DND-41 (cell line): ENCODE results near the gene RAB9B.

ENCODE experiments used
- ATAC-seq: fragments of 200-7000 bp; cut with Tn5 transposase; 3 replicates; pipeline ENCODE4 v1.9.1; 2021; ENCODE audit warnings: low read depth; ENCODE audit not compliant: insufficient read depth
- DNase-seq: peaks from one replicate; pipeline ENCODE4 v3.0.0-alpha.2; 2020
- H2AFZ ChIP-seq: 2 replicates; pipeline ENCODE4 v1.6.0; 2012; ENCODE audit warnings: low read depth, low read length
- H3K27ac ChIP-seq: 2 replicates; pipeline ENCODE4 v1.5.1; 2012; ENCODE audit warnings: low read length, inconsistent platforms
- H3K27me3 ChIP-seq: fragments of 200-600 bp; sonication (generic); 2 replicates; pipeline ENCODE4 v1.6.0; 2012; ENCODE audit warnings: low read length, mild to moderate bottlenecking, inconsistent platforms; ENCODE audit not compliant: insufficient read depth, poor library complexity
- H3K36me3 ChIP-seq: 2 replicates; pipeline ENCODE4 v1.5.1; 2012; ENCODE audit warnings: low read length, inconsistent platforms; ENCODE audit not compliant: insufficient read depth
- H3K4me1 ChIP-seq: 2 replicates; pipeline ENCODE4 v1.5.1; 2012; ENCODE audit warnings: mild to moderate bottlenecking, low read length; ENCODE audit not compliant: insufficient read depth
- H3K4me2 ChIP-seq: 2 replicates; pipeline ENCODE4 v1.6.0; 2012; ENCODE audit warnings: mild to moderate bottlenecking, moderate library complexity, low read length, inconsistent platforms; ENCODE audit not compliant: insufficient read depth
- H3K4me3 ChIP-seq, 2 experiments: fragments of 200-600 bp in 1 of 2; shearing (Covaris generic) in 1 of 2; 2 replicates each; pipeline ENCODE4 v1.5.1; 2012 to 2016; ENCODE audit warnings: inconsistent platforms in 2 of 2, low read length in 2 of 2, mild to moderate bottlenecking in 2 of 2, low read depth in 1 of 2, moderate library complexity in 1 of 2
- H3K79me2 ChIP-seq: 2 replicates; pipeline ENCODE4 v1.6.0; 2012; ENCODE audit warnings: low read length, inconsistent platforms; ENCODE audit not compliant: insufficient read depth
- H3K9ac ChIP-seq: 2 replicates; pipeline ENCODE4 v1.6.0; 2012; ENCODE audit warnings: low read depth, mild to moderate bottlenecking, inconsistent platforms, low read length, moderate library complexity
- H3K9me3 ChIP-seq: 2 replicates; pipeline ENCODE4 v1.5.1; 2012; ENCODE audit warnings: low read length, moderate library complexity, mild to moderate bottlenecking, inconsistent platforms; ENCODE audit not compliant: insufficient read depth, severe bottlenecking
- H4K20me1 ChIP-seq: 2 replicates; pipeline ENCODE4 v1.6.0; 2012; ENCODE audit warnings: low read length; ENCODE audit not compliant: insufficient read depth
- EZH2 ChIP-seq: IDR thresholded peaks from 3 replicates; pipeline ENCODE4 v1.6.1; 2012; ENCODE audit warnings: borderline replicate concordance, low read depth, mild to moderate bottlenecking, moderate library complexity, low read length, inconsistent platforms; ENCODE audit not compliant: severe bottlenecking
- TF ChIP-seq, protein P1 (sequence below): IDR thresholded peaks from 2 replicates; pipeline ENCODE4 v1.5.1; 2012; ENCODE audit warnings: borderline replicate concordance, low read length, moderate library complexity, mild to moderate bottlenecking; ENCODE audit not compliant: poor library complexity, severe bottlenecking; ENCODE audit errors: extremely low read depth

The RAB9B gene

DNA sequence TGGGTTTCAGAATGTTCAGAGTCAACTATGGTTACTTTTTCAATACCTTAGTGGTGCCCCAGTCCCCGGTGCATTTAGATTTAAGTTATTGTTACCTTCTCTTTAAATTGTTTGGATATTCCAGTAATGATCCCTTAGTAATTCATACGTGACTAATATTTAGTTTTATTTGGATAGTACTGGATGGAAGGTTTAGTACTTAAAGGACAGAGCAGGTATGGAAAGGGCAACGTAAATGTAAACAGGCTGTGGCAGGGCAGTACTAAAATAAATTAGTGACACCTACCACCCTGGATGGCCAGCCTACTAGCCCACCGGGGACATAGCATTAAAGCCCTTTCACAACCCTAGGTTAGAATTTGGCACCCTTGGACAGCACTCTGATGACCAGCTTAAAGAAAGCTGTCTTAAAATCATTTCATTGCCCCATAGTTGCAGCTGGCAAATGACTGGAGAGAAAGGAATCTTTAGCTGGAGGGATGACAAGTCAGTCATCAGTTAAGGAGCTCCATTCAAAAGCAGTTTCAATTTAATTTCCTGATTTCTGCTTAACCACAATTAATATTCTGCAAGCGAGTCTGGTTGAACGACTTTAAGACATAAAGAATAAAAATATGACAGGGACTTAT is 39.0 kb downstream of the RAB9B start:
- no peak overlapping the region for H3K27ac ChIP-seq
- H2AFZ ChIP-seq, result no peak overlapping the region
- DNase-seq (no peak), ATAC-seq (no peak)
- H3K36me3 ChIP-seq, result no peaks in the 10 kb centered on the region
- no peak overlapping the region for H3K4me3 ChIP-seq
- no peaks in the 10 kb centered on the region for H4K20me1 ChIP-seq
- H3K4me1 ChIP-seq, result no peaks in the 10 kb centered on the region
- no peak overlapping the region for H3K9ac ChIP-seq
- H3K9me3 ChIP-seq, result no peaks in the 10 kb centered on the region
- no peak for TF ChIP-seq EZH2
- TF ChIP-seq, protein P1, sequence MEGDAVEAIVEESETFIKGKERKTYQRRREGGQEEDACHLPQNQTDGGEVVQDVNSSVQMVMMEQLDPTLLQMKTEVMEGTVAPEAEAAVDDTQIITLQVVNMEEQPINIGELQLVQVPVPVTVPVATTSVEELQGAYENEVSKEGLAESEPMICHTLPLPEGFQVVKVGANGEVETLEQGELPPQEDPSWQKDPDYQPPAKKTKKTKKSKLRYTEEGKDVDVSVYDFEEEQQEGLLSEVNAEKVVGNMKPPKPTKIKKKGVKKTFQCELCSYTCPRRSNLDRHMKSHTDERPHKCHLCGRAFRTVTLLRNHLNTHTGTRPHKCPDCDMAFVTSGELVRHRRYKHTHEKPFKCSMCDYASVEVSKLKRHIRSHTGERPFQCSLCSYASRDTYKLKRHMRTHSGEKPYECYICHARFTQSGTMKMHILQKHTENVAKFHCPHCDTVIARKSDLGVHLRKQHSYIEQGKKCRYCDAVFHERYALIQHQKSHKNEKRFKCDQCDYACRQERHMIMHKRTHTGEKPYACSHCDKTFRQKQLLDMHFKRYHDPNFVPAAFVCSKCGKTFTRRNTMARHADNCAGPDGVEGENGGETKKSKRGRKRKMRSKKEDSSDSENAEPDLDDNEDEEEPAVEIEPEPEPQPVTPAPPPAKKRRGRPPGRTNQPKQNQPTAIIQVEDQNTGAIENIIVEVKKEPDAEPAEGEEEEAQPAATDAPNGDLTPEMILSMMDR, result no peak
- H3K79me2 ChIP-seq, result no peaks in the 10 kb centered on the region
- H3K4me2 ChIP-seq, result no peak overlapping the region
- no peaks in the 10 kb centered on the region for H3K27me3 ChIP-seq

DNA sequence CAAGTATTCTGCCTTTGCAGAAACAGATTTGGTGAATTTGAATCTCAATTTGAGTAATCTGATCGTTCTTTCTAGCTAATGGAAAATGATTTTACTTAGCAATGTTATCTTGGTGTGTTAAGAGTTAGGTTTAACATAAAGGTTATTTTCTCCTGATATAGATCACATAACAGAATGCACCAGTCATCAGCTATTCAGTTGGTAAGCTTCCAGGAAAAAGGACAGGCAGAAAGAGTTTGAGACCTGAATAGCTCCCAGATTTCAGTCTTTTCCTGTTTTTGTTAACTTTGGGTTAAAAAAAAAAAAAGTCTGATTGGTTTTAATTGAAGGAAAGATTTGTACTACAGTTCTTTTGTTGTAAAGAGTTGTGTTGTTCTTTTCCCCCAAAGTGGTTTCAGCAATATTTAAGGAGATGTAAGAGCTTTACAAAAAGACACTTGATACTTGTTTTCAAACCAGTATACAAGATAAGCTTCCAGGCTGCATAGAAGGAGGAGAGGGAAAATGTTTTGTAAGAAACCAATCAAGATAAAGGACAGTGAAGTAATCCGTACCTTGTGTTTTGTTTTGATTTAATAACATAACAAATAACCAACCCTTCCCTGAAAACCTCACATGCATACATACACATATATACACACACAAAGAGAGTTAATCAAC is 40.1 kb downstream of the RAB9B start:
- H3K4me3 ChIP-seq, result no peak overlapping the region
- no peak for DNase-seq
- H2AFZ ChIP-seq, result no peak overlapping the region
- no peak overlapping the region for H3K4me2 ChIP-seq
- H4K20me1 ChIP-seq, result no peaks in the 10 kb centered on the region
- H3K9me3 ChIP-seq, result no peaks in the 10 kb centered on the region
- H3K79me2 ChIP-seq, result no peaks in the 10 kb centered on the region
- H3K27me3 ChIP-seq, result no peaks in the 10 kb centered on the region
- TF ChIP-seq, protein P1, result no peak
- TF ChIP-seq EZH2, result no peak
- no peaks in the 10 kb centered on the region for H3K4me1 ChIP-seq
- H3K36me3 ChIP-seq, result no peaks in the 10 kb centered on the region
- ATAC-seq, result no peak
- H3K9ac ChIP-seq, result no peak overlapping the region
- no peak overlapping the region for H3K27ac ChIP-seq

DNA sequence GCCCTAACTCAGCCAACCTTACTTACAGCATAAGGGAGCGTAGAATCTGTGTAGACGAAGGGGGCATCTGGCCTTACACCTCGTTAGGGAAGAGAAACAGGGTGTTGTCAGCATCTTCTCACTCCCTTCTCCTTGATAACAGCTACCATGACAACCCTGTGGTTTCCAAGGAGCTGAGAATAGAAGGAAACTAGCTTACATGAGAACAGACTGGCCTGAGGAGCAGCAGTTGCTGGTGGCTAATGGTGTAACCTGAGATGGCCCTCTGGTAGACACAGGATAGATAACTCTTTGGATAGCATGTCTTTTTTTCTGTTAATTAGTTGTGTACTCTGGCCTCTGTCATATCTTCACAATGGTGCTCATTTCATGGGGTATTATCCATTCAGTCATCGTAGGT is 40.8 kb downstream of the RAB9B start:
- ATAC-seq (no peak), DNase-seq (no peak)
- no peaks in the 10 kb centered on the region for H3K27me3 ChIP-seq
- H3K9me3 ChIP-seq, result no peaks in the 10 kb centered on the region
- H3K4me2 ChIP-seq, result no peak overlapping the region
- H2AFZ ChIP-seq, result no peak overlapping the region
- H3K36me3 ChIP-seq, result no peaks in the 10 kb centered on the region
- H3K4me3 ChIP-seq, result no peak overlapping the region
- TF ChIP-seq, protein P1, result no peak
- TF ChIP-seq EZH2, result no peak
- no peak overlapping the region for H3K9ac ChIP-seq
- H3K4me1 ChIP-seq, result no peaks in the 10 kb centered on the region
- no peaks in the 10 kb centered on the region for H4K20me1 ChIP-seq
- no peaks in the 10 kb centered on the region for H3K79me2 ChIP-seq
- no peak overlapping the region for H3K27ac ChIP-seq
